OCI-LY7 (cell line): ENCODE data around the gene LYG2. TPM values are rescaled to one million over a fixed set of nuclear protein-coding genes. Genes with fewer than 3 reads are reported as not detected.
"Not testable (repeated sequence)": the region's sequence is repeated elsewhere in the genome, so short reads cannot be mapped to it uniquely, and the experiment has no call there.

ENCODE experiments used
- BruUV-seq: library from RNA; stranded (reverse); fragments of 400-500 nt; replicated peaks from 2 replicates; lab custom pipeline; 2021; lab: Mats Ljungman, UMichigan
- CTCF ChIA-PET: fragments of 300-600 bp; sonication (Branson Sonifier 250); formaldehyde crosslinking; loops from one replicate; lab custom pipeline; 2022; ENCODE audit warnings: antibody characterized with exemption; ENCODE audit not compliant: unreplicated experiment; lab: Charles Lee
- POLR2A ChIA-PET: fragments of 300-600 bp; sonication (Branson Sonifier 250); formaldehyde crosslinking; loops from one replicate; lab custom pipeline; 2022; ENCODE audit warnings: antibody characterized with exemption; lab: Charles Lee
- DNase-seq: peaks from one replicate; pipeline ENCODE4 v3.0.0-alpha.2; 2015; ENCODE audit warnings: low spot score
- H2AFZ ChIP-seq: fragments of 200-600 bp; sonication (generic), shearing (Covaris generic); 2 replicates; pipeline ENCODE4 v1.6.1; 2014; ENCODE audit warnings: mild to moderate bottlenecking, antibody characterized with exemption, low read length, moderate library complexity
- H3K27ac ChIP-seq: fragments of 200-600 bp; sonication (generic); 2 replicates; pipeline ENCODE4 v1.5.1; 2014; ENCODE audit warnings: mixed run types, low read depth, mild to moderate bottlenecking, moderate library complexity, low read length, inconsistent platforms; ENCODE audit not compliant: poor library complexity, severe bottlenecking
- H3K36me3 ChIP-seq: fragments of 200-600 bp; sonication (generic); 2 replicates; pipeline ENCODE4 v1.6.1; 2014; ENCODE audit warnings: mild to moderate bottlenecking, antibody characterized with exemption, low read length, moderate library complexity, mixed read lengths; ENCODE audit not compliant: insufficient read depth
- H3K4me1 ChIP-seq: fragments of 200-600 bp; sonication (generic); 2 replicates; pipeline ENCODE4 v1.5.1; 2014; ENCODE audit warnings: mild to moderate bottlenecking, low read length; ENCODE audit not compliant: insufficient read depth, poor library complexity, severe bottlenecking
- H3K4me2 ChIP-seq: fragments of 200-600 bp; sonication (generic); 2 replicates; pipeline ENCODE4 v1.6.1; 2014; ENCODE audit warnings: mild to moderate bottlenecking, low read length
- H3K4me3 ChIP-seq: fragments of 200-600 bp; sonication (generic); 2 replicates; pipeline ENCODE4 v1.5.1; 2014; ENCODE audit warnings: mild to moderate bottlenecking, low read depth, low read length; ENCODE audit not compliant: poor library complexity, severe bottlenecking
- H3K79me2 ChIP-seq: fragments of 200-600 bp; sonication (generic); 2 replicates; pipeline ENCODE4 v1.6.1; 2016; ENCODE audit warnings: low read depth, mild to moderate bottlenecking, low read length, moderate library complexity, mixed read lengths; ENCODE audit not compliant: insufficient read depth
- H3K9me2 ChIP-seq: fragments of 200-600 bp; sonication (generic); 2 replicates; pipeline ENCODE4 v1.6.1; 2016; ENCODE audit warnings: mild to moderate bottlenecking, low read length, mixed read lengths; ENCODE audit not compliant: insufficient read depth
- H3K9me3 ChIP-seq: fragments of 200-600 bp; sonication (generic); 2 replicates; pipeline ENCODE4 v1.6.1; 2014; ENCODE audit warnings: mild to moderate bottlenecking, mixed run types, low read length, mixed read lengths
- H4K20me1 ChIP-seq: fragments of 200-600 bp; sonication (generic); 2 replicates; pipeline ENCODE4 v1.6.1; 2014; ENCODE audit warnings: mild to moderate bottlenecking, antibody characterized with exemption, low read length, moderate library complexity, mixed read lengths; ENCODE audit not compliant: insufficient read depth
- CTCF ChIP-seq: fragments of 200-600 bp; sonication (generic); conservative IDR thresholded peaks from 2 replicates; pipeline ENCODE4 v1.5.1; 2014; ENCODE audit warnings: mild to moderate bottlenecking, antibody characterized with exemption, low read length, moderate library complexity, mixed read lengths
- EZH2phosphoT487 ChIP-seq: fragments of 200-600 bp; sonication (generic); IDR thresholded peaks from 2 replicates; pipeline ENCODE4 v1.6.1; 2018; ENCODE audit warnings: low read depth, borderline replicate concordance, mild to moderate bottlenecking, mixed run types, antibody characterized with exemption, low read length, moderate library complexity, mixed read lengths
- intact Hi-C: fragments of 100-400 bp; cut with micrococcal nuclease; formaldehyde crosslinking; loops from one replicate; pipeline ENCODE4 v1.10.0; 2022; ENCODE audit not compliant: unreplicated experiment
- small RNA-seq: library from RNA; depleted of rRNA; stranded (forward); fragments of <200 nt; gene quantifications from one replicate; pipeline ENCODE3, GENCODE V24; 2014
- total RNA-seq, 2 experiments: library from RNA; depleted of rRNA in 1 of 2; stranded (reverse); fragments of >200 nt in 1 of 2; shearing (Covaris generic) in 1 of 2; gene quantifications; 2 replicates each; pipeline ENCODE4 v1.2.3, GENCODE V29; 2014 to 2022

Gene LYG2
- total RNA-seq, 2 experiments from 2014 or later = not detected

- TF ChIP-seq CTCF (no peak), EZH2phosphoT487 (no peak)
- H4K20me1 ChIP-seq = no peaks in the 10 kb centered on the region
- H3K36me3 ChIP-seq = peaks cover 52% of the 10 kb centered on the region
- no peak overlapping the region for H3K4me3 ChIP-seq
- H3K27ac ChIP-seq = no peak overlapping the region
- H3K9me2 ChIP-seq = no peaks in the 10 kb centered on the region
- no peaks in the 10 kb centered on the region for H3K9me3 ChIP-seq
- no peaks in the 10 kb centered on the region for H3K79me2 ChIP-seq
- no peaks in the 10 kb centered on the region for H3K4me1 ChIP-seq
- intact Hi-C loops = no loop called here
- BruUV-seq = no TSS peak
- DNase-seq = no peak
- no peak overlapping the region for H3K4me2 ChIP-seq
- CTCF ChIA-PET = no interaction called here
- H2AFZ ChIP-seq = no peak overlapping the region
- POLR2A ChIA-PET = no interaction called here
These were observed 57.2 kb downstream of the LYG2 start for GRCh38 chr2:99198103-99198841.

- CTCF ChIA-PET, H4K20me1 ChIP-seq, H3K9me2 ChIP-seq, H3K9me3 ChIP-seq, BruUV-seq, POLR2A ChIA-PET, H3K4me2 ChIP-seq, H3K79me2 ChIP-seq, H3K4me3 ChIP-seq, H3K4me1 ChIP-seq, DNase-seq, H2AFZ ChIP-seq, H3K27ac ChIP-seq, intact Hi-C loops: not testable (repeated sequence)
- H3K36me3 ChIP-seq = peaks cover 88% of the 10 kb centered on the region
These were observed 63.1 kb downstream of the LYG2 start for GRCh38 chr2:99192364-99192763.

Small RNA genes within 50 kb of the gene (small RNA-seq; reads per million reads assigned to genes)
- not detected for gene AC092587.1

Other genes with a start within 250 kb of the LYG2 start
- gene C2orf15, start 114.0 kb downstream of the LYG2 start, total RNA-seq (2014; rRNA removed; shearing (Covaris generic)) = 0.25 and 0.31 TPM in 2 replicates
- 1.3 and 2.1 TPM in 2 replicates for gene C2orf15, start 114.0 kb downstream of the LYG2 start, total RNA-seq (2022)
- 3.8 and 13.3 TPM in 2 replicates for gene TSGA10, start 100.7 kb downstream of the LYG2 start, total RNA-seq (2014; rRNA removed; shearing (Covaris generic))
- 10.8 and 14.1 TPM in 2 replicates for gene TSGA10, start 100.7 kb downstream of the LYG2 start, total RNA-seq (2022)
- gene LIPT1, start 100.7 kb downstream of the LYG2 start, total RNA-seq (2014; rRNA removed; shearing (Covaris generic)) = 7.9 and 12.5 TPM in 2 replicates
- gene LIPT1, start 100.7 kb downstream of the LYG2 start, total RNA-seq (2022) = 11.9 and 12.7 TPM in 2 replicates
- gene MITD1, start 74.6 kb downstream of the LYG2 start, total RNA-seq (2014; rRNA removed; shearing (Covaris generic)) = 35.9 and 40.2 TPM in 2 replicates
- 34.2 and 34.6 TPM in 2 replicates for gene MITD1, start 74.6 kb downstream of the LYG2 start, total RNA-seq (2022)
- 27.7 and 30.9 TPM in 2 replicates for gene MRPL30, start 74.5 kb downstream of the LYG2 start, total RNA-seq (2014; rRNA removed; shearing (Covaris generic))
- gene MRPL30, start 74.5 kb downstream of the LYG2 start, total RNA-seq (2022) = 28.8 and 31.4 TPM in 2 replicates
- 2.7 and 3.0 TPM in 2 replicates for gene LYG1, start 45.5 kb upstream of the LYG2 start, total RNA-seq (2014; rRNA removed; shearing (Covaris generic))
- gene LYG1, start 45.5 kb upstream of the LYG2 start, total RNA-seq (2022) = 1.8 and 2.2 TPM in 2 replicates
- gene TXNDC9, start 80.7 kb upstream of the LYG2 start, total RNA-seq (2014; rRNA removed; shearing (Covaris generic)) = 22.3 and 31.7 TPM in 2 replicates
- 28.5 and 31.5 TPM in 2 replicates for gene TXNDC9, start 80.7 kb upstream of the LYG2 start, total RNA-seq (2022)
- gene EIF5B, start 81.7 kb upstream of the LYG2 start, total RNA-seq (2014; rRNA removed; shearing (Covaris generic)) = 19.9 and 28.7 TPM in 2 replicates
- 53.1 and 54.8 TPM in 2 replicates for gene EIF5B, start 81.7 kb upstream of the LYG2 start, total RNA-seq (2022)
- gene REV1, start 234.4 kb upstream of the LYG2 start, total RNA-seq (2014; rRNA removed; shearing (Covaris generic)) = 59.4 and 68.1 TPM in 2 replicates
- gene REV1, start 234.4 kb upstream of the LYG2 start, total RNA-seq (2022) = 51.6 and 65.5 TPM in 2 replicates